Measurements from ENCODE around the gene WDR7. TPM values are rescaled to one million over a fixed set of nuclear protein-coding genes. Genes with fewer than 3 reads are reported as not detected.

Gene WDR7
- total RNA-seq, 4 donors from 2014 or later, result 16.2 to 39.4 (median 19.9) TPM

GRCh38 chr18:56861244-56861643 lies 210.1 kb downstream of the WDR7 start:
- ATAC-seq (ENCODE audit: low FRiP score) (no peak), DNase-seq (ENCODE audit: low spot score) (no peak)
- TF ChIP-seq CTCF (IDR thresholded peaks at IDR 0.05), result no peak

GRCh38 chr18:56869189-56869777 lies 218.1 kb downstream of the WDR7 start:
- DNase-seq (ENCODE audit: low spot score), result no peak
- TF ChIP-seq CTCF (IDR thresholded peaks at IDR 0.05), result no peak
- ATAC-seq (ENCODE audit: low FRiP score), result no peak

GRCh38 chr18:56870982-56871381 lies 219.8 kb downstream of the WDR7 start:
- DNase-seq (ENCODE audit: low spot score), result no peak
- TF ChIP-seq CTCF (IDR thresholded peaks at IDR 0.05), result no peak
- no peak for ATAC-seq (ENCODE audit: low FRiP score)

- ATAC-seq (ENCODE audit: low FRiP score) (no peak), DNase-seq (ENCODE audit: low spot score) (no peak)
- no peak for TF ChIP-seq CTCF (IDR thresholded peaks at IDR 0.05)
Observed at GRCh38 chr18:56872140-56872539, 221.0 kb downstream of the WDR7 start.

GRCh38 chr18:56873441-56874140 lies 222.4 kb downstream of the WDR7 start:
- ATAC-seq (ENCODE audit: low FRiP score) (no peak), DNase-seq (ENCODE audit: low spot score) (no peak)

GRCh38 chr18:56878711-56879110 lies 227.6 kb downstream of the WDR7 start:
- ATAC-seq (ENCODE audit: low FRiP score), result no peak
- no peak for DNase-seq (ENCODE audit: low spot score)
- TF ChIP-seq CTCF (IDR thresholded peaks at IDR 0.05), result no peak

More at GRCh38 chr18:56873441-56874140, 222.4 kb downstream of the WDR7 start:
- no peak for TF ChIP-seq CTCF (IDR thresholded peaks at IDR 0.05)

- ATAC-seq (ENCODE audit: low FRiP score) (no peak), DNase-seq (ENCODE audit: low spot score) (no peak)
- TF ChIP-seq CTCF (IDR thresholded peaks at IDR 0.05), result no peak
Observed at GRCh38 chr18:56884511-56884910, 233.4 kb downstream of the WDR7 start.

Data from omental fat pad (tissue), 4 donors.